HG02763 (cell line): ENCODE measurements around the gene FXYD7.
"Not testable (repeated sequence)": the region's sequence is repeated elsewhere in the genome, so short reads cannot be mapped to it uniquely, and the experiment has no call there.

Experiments used
- ATAC-seq: cut with Tn5 transposase; IDR thresholded peaks from one replicate; pipeline ENCODE4 v1.9.1; 2021; ENCODE audit warnings: mild to moderate bottlenecking, moderate library complexity; ENCODE audit not compliant: unreplicated experiment

The FXYD7 gene

GRCh38 chr19:35143231-35143715 is at the start of gene FXYD7:
Gene FXYD7, plus strand, starts transcription at chr19:35143255. Its CDS starts 79 bp downstream, at chr19:35143334.
- no peak for ATAC-seq

GRCh38 chr19:35093430-35093829 is 49.6 kb upstream of the FXYD7 start:
- no peak for ATAC-seq

GRCh38 chr19:35093941-35094647 is 49.0 kb upstream of the FXYD7 start:
- ATAC-seq, result no peak

- no peak for ATAC-seq
These were observed 48.4 kb upstream of the FXYD7 start for GRCh38 chr19:35094656-35095055.

- ATAC-seq, result no peak
These were observed 47.2 kb upstream of the FXYD7 start for GRCh38 chr19:35095667-35096368.

GRCh38 chr19:35098413-35099049 is 44.5 kb upstream of the FXYD7 start:
- ATAC-seq, result no peak

GRCh38 chr19:35099155-35099896 is 43.7 kb upstream of the FXYD7 start:
- no peak for ATAC-seq

GRCh38 chr19:35099897-35100275 is 43.2 kb upstream of the FXYD7 start:
- ATAC-seq, result no peak

GRCh38 chr19:35100588-35101533 is 42.2 kb upstream of the FXYD7 start:
- ATAC-seq, result no peak

- ATAC-seq, result not testable (repeated sequence)
These were observed 41.1 kb upstream of the FXYD7 start for GRCh38 chr19:35101949-35102348.

- not testable (repeated sequence) for ATAC-seq
These were observed 39.4 kb upstream of the FXYD7 start for GRCh38 chr19:35103614-35104013.

GRCh38 chr19:35104361-35104760 is 38.7 kb upstream of the FXYD7 start:
- ATAC-seq, result no peak

GRCh38 chr19:35105047-35105410 is 38.0 kb upstream of the FXYD7 start:
- no peak for ATAC-seq

- no peak for ATAC-seq
These were observed 37.4 kb upstream of the FXYD7 start for GRCh38 chr19:35105411-35106290.

GRCh38 chr19:35106291-35106583 is 36.8 kb upstream of the FXYD7 start:
- ATAC-seq, result no peak

GRCh38 chr19:35106898-35107541 is 36.0 kb upstream of the FXYD7 start:
- ATAC-seq, result no peak

GRCh38 chr19:35107545-35107944 is 35.5 kb upstream of the FXYD7 start:
- no peak for ATAC-seq

- ATAC-seq, result no peak
These were observed 34.3 kb upstream of the FXYD7 start for GRCh38 chr19:35108730-35109129.
